Measurements from ENCODE around the gene PRDM2. TPM values are rescaled to one million over a fixed set of nuclear protein-coding genes. Genes with fewer than 3 reads are reported as not detected.
"Not testable (repeated sequence)": the region's sequence is repeated elsewhere in the genome, so short reads cannot be mapped to it uniquely, and the experiment has no call there.

PRDM2 gene
- total and polyA plus RNA-seq, 10 donors, result 12.0 to 75.7 (median 57.4) TPM

- Histone ChIP-seq H3K4me3 (no peak overlapping the region), H3K4me1 (no peaks in the 10 kb centered on the region), H3K36me3 (no peaks in the 10 kb centered on the region), H3K9me3 (no peaks in the 10 kb centered on the region), H3K27me3 (replicated peaks in 1 of 7) (peaks cover 0 to 41% (median 0%) of the 10 kb centered on the region in 7 donors), H3K27ac (no peak overlapping the region)
- TF ChIP-seq, protein P1, sequence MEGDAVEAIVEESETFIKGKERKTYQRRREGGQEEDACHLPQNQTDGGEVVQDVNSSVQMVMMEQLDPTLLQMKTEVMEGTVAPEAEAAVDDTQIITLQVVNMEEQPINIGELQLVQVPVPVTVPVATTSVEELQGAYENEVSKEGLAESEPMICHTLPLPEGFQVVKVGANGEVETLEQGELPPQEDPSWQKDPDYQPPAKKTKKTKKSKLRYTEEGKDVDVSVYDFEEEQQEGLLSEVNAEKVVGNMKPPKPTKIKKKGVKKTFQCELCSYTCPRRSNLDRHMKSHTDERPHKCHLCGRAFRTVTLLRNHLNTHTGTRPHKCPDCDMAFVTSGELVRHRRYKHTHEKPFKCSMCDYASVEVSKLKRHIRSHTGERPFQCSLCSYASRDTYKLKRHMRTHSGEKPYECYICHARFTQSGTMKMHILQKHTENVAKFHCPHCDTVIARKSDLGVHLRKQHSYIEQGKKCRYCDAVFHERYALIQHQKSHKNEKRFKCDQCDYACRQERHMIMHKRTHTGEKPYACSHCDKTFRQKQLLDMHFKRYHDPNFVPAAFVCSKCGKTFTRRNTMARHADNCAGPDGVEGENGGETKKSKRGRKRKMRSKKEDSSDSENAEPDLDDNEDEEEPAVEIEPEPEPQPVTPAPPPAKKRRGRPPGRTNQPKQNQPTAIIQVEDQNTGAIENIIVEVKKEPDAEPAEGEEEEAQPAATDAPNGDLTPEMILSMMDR (IDR thresholded peaks at IDR 0.05 in 8 of 11, conservative IDR thresholded peaks at IDR 0.05 in 3 of 11), result no peak
- no peak for TF ChIP-seq POLR2AphosphoS5 (IDR thresholded peaks at IDR 0.05)
- intact Hi-C loops (cut with DNase I; ENCODE audit: low total_unique reads), result no loop called here
- 81 to 95% (median 85%) methylated on average over 7 of the region's 7 CpGs for WGBS, 5 donors
- no peak for DNase-seq
Observed at GRCh38 chr1:13683206-13683605, 16.8 kb upstream of the PRDM2 start.

- no peak for TF ChIP-seq POLR2A (IDR thresholded peaks at IDR 0.05)
- no peak for TF ChIP-seq POLR2AphosphoS5 (IDR thresholded peaks at IDR 0.05)
- TF ChIP-seq, protein P1 (IDR thresholded peaks at IDR 0.05 in 8 of 11, conservative IDR thresholded peaks at IDR 0.05 in 3 of 11), result no peak
- Histone ChIP-seq H3K4me1 (no peaks in the 10 kb centered on the region), H3K36me3 (no peaks in the 10 kb centered on the region), H3K4me3 (no peak overlapping the region), H3K27me3 (replicated peaks in 1 of 7) (peaks cover 0 to 21% (median 0%) of the 10 kb centered on the region in 7 donors), H3K27ac (no peak overlapping the region), H3K9me3 (peaks cover 0 to 8% (median 0%) of the 10 kb centered on the region in 8 donors)
- no peak for DNase-seq
- 73 to 85% (median 81%) methylated on average over 6 of the region's 6 CpGs for WGBS, 5 donors
- intact Hi-C loops (cut with DNase I; ENCODE audit: low total_unique reads), result no loop called here
Observed at GRCh38 chr1:13687151-13687715, 12.8 kb upstream of the PRDM2 start.

DNA sequence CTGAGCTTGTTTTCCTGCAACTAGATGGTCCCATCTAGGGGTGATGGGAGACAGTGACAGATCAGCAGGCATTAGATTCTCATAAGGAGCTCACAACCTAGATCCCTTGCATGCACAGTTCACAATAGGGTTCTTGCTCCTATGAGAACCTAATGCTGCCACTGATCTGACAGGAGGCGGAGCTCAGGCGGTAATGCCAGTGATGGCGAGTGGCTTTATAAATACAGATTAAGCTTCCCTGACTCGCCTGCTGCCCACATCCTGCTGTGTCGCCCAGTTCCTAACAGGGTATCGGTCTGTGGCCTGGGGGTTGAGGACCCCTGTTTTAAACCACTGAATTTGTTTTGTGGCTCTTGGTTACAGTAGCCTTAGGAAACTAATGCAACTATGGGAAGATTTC, 6.9 kb upstream of the PRDM2 start:
- H3K4me1 ChIP-seq; intact Hi-C loops (cut with DNase I; ENCODE audit: low total_unique reads); H3K4me3 ChIP-seq; DNase-seq; H3K36me3 ChIP-seq; H3K27ac ChIP-seq: not testable (repeated sequence)
- Histone ChIP-seq H3K27me3 (replicated peaks in 1 of 7) (peaks cover 0 to 25% (median 0%) of the 10 kb centered on the region in 7 donors), H3K9me3 (peaks cover 0 to 14% (median 7%) of the 10 kb centered on the region in 8 donors)
- WGBS, 5 donors, result 34 to 49% (median 38%) methylated on average over 4 to 6 of the region's 6 CpGs

DNA sequence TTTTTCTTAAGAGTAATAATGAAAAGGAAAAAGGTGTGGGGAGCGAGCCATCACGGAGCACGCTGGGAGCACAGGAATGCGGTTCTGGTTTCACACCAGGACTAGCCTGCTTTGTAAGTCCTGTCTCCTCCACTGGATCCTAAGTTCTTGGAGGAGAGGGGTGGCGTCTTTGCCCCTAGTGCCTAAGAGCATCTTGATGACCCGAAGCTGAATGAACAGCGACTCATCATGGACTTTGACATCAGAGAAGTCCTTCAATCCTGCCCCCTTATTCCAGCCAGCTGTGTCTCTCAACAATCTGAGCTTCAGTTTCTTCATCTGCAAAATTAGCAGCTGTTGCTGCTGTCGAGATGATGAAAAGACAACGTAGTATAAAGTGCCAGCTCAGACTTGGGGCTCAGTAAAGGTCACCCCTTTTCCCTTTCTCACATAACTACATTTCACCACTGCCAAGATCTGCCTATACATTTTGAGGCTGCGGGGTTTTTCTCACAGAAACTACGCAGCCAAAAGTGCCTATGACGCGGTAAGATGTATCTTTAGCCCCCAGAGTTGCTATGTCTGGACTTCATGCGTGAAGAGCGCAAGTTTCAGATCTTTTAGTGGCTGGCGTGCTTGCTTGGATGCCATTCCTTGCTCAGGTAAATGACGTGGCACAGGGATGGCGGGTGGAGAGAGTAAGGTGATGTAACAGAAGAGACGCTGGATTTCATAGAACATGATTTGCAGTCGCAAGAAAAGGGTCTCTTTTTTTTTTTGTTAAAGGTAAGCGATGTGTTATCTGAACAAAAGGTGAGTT, 4.9 kb upstream of the PRDM2 start:
- intact Hi-C loops (cut with DNase I; ENCODE audit: low total_unique reads), result no loop called here
- H3K36me3 ChIP-seq, result no peaks in the 10 kb centered on the region
- no peak overlapping the region for H3K4me3 ChIP-seq
- H3K4me1 ChIP-seq, result peaks cover 0 to 11% (median 6%) of the 10 kb centered on the region in 6 donors
- no peak for DNase-seq
- H3K27ac ChIP-seq, result no peak overlapping the region
- 86 to 91% (median 87%) methylated on average over 21 of the region's 21 CpGs for WGBS, 5 donors
- H3K9me3 ChIP-seq, result peaks cover 0 to 11% (median 6%) of the 10 kb centered on the region in 8 donors
- no peak for TF ChIP-seq POLR2A (IDR thresholded peaks at IDR 0.05)
- TF ChIP-seq, protein P1 (IDR thresholded peaks at IDR 0.05 in 8 of 11, conservative IDR thresholded peaks at IDR 0.05 in 3 of 11), result no peak
- TF ChIP-seq POLR2AphosphoS5 (IDR thresholded peaks at IDR 0.05), result no peak
- peaks cover 0 to 29% (median 0%) of the 10 kb centered on the region in 7 donors for H3K27me3 ChIP-seq (replicated peaks in 1 of 7)

Data from spleen (tissue), 11 donors.